Measurements from ENCODE around the gene RAI2.
A peak's percentile ranks its signal among the peaks of the same experiment; 100 is the strongest.
"Not testable (repeated sequence)": the region's sequence is repeated elsewhere in the genome, so short reads cannot be mapped to it uniquely, and the experiment has no call there.

Gene RAI2

DNA sequence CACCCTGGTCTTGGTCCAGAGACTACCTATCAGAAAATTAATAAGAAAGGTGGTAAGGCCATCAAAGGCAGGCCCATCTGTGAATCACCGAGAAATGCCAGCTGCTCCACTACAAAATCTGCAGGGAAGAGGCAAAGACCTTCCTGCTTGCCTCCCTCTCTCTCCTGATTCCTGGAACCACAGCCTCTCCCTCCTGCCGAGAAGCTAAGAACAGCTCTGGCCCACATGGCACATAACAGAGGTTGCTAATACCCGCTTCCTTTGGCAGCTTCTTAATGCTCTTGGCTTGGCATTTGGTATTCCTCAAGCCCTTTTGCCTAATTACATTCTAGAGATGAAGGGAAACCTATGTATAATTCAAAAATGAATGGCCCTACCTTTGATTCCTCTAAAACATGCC lies 32.9 kb downstream of the RAI2 start:
- no peak for DNase-seq

DNA sequence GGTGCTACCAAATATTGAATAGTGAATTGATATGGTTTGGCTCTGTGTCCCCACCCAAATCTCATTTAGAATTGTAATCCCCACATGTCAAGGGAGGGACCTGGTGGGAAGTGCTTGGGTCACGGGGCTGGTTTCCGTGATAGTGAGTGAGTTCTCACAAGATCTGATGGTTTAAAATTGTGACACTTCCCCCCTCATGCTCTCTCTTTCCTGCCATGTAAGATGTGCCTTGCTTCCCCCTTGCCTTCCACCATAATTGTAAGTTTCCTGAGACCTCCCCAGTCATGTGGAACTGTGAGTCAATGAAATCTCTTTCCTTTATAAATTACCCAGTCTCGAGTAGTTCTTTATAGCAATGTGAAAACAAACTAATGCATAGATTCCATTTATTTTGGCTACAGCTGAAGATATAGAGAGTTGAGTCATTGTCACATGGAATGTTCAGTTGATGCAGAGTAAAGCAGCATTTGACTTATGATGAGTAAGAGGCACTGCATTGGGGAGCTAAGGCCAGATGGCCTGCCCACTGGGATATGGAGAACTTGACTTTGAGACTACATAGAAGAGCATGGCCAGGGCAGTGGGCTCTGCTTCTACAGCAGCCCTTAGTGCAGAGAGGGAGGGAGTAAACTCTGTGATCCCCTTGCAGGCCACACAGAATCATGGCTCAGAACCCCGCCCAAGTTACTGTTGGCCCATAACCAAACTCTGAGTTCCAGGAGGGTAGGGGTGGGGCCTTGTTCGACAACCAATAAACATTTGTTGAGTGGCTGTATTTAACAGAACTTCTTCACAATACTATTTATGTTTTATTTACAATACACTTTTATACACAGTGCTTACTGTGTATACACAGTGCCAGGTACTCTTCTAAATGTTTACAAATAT lies 34.2 kb downstream of the RAI2 start:
- no peak for DNase-seq

DNA sequence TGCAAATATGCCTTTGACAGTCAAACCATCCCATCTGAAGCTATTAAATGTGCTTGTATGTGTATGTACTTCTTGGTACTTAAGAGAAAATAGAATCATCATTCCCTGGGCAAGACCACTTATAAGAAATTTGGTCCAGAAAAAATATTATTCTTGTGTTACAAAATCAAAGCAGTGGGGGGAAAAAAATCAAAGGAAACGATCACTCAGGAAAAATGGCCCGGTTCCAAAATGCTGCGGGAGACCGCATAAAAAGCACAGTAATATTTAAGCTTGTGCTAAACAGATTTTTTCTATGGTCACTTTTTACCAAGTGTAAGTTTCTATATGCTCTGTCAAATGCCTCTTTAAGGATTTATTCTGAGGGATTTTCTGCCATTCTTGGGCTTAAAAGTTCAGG lies 36.1 kb downstream of the RAI2 start:
- no peak for DNase-seq

- no peak for DNase-seq
Observed at GRCh38 chrX:17822351-17822750, 38.7 kb downstream of the RAI2 start.

GRCh38 chrX:17820100-17820499 lies 41.0 kb downstream of the RAI2 start:
- DNase-seq, result no peak

GRCh38 chrX:17818726-17819125 lies 42.4 kb downstream of the RAI2 start:
- no peak for DNase-seq

- DNase-seq, result no peak
Observed at GRCh38 chrX:17817251-17817650, 43.8 kb downstream of the RAI2 start.

GRCh38 chrX:17814557-17814956 lies 46.5 kb downstream of the RAI2 start:
- DNase-seq, result no peak

DNA sequence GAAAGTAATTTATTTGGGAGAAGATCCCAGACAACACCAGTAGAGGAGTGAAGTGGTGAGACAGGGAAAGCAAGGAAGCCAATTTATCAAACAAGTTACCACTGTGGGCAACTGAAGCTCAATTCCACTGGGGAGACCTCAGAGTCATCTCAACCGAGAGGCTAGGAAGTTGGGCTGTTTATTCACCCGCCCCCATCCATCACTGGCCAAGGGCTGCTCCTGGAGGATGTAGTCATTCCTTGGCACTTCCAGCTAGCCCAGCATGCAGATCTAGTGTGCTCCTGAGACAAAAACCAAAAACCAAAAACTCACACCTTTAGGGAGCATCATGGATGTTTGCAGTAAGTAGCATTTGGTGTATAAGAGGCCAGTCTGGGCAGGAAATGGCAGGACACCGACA lies 47.0 kb downstream of the RAI2 start:
- no peak for DNase-seq

- no peak for DNase-seq
Observed at GRCh38 chrX:17813277-17813676, 47.8 kb downstream of the RAI2 start.

DNA sequence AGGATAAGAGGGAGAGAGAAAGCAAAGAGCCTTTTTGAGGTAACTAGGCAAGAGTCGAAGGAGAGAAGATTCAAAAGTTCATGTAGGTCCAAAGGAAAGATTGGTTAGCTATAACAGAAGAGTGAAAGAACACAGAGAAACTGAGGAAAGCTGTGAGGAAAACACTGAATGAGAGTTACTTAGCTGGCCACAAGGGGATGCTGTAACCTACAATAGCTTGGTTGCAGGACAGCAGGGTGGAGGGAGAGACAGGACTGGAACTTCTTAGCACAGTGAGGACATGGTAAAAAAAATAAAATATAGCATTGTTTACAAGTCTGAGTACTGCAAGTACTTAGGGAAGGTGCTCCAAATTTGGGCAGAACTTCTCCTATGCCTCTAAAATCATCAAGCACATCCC lies 48.3 kb downstream of the RAI2 start:
- no peak for DNase-seq

DNA sequence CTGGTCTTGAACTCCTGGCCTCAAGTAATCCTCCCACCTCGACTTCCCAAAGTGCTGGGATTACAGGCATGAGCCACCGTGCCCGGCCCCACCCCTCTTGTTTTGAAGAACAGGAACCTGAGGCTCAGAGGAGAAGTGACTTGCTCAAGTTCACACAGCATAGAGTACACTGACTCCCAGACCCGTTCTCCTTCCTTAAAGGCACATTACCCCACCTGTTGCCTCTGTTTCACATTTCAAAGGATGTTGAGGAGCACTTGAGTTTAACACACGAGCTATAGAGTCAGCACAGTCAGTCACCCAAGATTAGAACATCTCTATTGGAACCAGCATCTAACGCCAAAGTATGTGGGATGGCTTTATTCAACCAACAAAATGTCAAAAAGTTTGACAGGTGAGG lies 51.1 kb downstream of the RAI2 start:
- DNase-seq, result peak; percentile 1 to 4

GRCh38 chrX:17809273-17809672 lies 51.8 kb downstream of the RAI2 start:
- DNase-seq, result no peak

- no peak for DNase-seq
Observed at GRCh38 chrX:17805120-17805519, 56.0 kb downstream of the RAI2 start.

DNA sequence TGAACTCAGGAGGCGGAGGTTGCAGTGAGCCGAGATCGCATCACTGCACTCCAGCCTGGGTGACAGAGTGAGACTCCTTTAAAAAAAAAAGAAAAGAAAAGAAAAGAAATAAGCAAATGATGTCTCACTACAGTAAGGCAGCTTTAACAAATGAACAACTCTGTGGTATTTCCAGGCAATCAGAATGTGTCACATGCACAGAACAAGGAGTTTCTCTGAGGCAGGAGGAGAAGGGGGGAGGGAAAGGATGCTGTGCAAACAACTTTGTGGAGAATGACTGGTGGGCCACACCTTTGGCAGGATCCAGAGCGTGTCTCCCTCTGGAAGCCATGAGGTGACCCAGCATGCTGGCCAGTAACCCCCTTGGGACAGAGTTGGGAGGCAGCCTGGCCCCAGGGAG lies 57.6 kb downstream of the RAI2 start:
- DNase-seq, result no peak

- DNase-seq, result no peak
Observed at GRCh38 chrX:17802756-17803155, 58.3 kb downstream of the RAI2 start.

DNA sequence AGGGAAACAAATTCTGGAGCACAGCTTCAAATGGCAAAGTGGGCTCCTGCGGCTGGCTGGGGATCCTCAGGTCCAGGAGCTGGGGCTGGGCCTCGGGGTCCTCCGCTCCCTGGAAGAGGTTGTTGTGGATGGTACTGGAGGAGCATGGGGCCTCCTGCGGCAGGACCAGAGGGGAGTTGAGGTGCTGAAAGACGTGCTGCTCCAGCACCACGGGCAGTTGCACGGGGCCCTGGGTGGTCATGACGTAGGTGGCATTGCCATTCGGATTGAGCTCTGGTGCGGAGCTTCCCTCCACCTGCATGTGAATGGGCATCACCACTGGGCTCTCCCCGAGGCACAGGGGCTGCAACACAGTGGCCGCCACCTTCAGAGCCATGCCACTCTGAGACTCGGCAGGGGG lies 59.7 kb downstream of the RAI2 start:
- no peak for DNase-seq

GRCh38 chrX:17798921-17799320 lies 62.2 kb downstream of the RAI2 start:
- DNase-seq, result peak in 1 of 2 donors; percentile 11

GRCh38 chrX:17792826-17793225 lies 68.3 kb downstream of the RAI2 start:
- DNase-seq, result no peak

DNA sequence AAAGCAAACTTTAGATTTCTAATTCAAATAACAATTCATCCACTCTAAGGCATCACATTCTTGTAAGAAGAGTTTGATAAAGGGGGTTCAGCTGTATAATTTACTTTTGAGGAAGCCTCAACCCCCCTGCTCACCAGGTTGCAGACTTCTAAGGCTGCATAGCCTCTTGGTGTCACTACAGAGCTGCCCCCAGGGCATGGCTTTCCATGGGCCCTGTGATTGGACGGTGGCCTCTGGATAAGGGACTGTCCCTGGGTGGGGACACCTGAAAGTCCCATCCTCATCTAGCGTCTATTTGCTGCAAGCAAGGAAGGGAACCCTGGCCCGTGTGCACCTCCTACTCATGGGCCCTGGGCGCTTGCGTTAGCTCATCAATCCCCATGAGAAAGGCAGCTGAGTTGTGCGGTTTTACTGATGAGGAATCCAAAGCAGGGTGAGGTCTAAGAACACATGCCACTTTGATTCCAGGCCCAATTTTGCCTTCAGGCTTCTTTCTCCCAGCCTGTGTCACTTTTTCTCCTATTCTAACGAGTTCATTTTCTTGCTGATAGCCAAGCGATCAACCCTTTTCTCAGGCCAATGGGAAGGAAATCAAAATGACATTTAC lies 72.0 kb downstream of the RAI2 start:
- no peak for DNase-seq

DNA sequence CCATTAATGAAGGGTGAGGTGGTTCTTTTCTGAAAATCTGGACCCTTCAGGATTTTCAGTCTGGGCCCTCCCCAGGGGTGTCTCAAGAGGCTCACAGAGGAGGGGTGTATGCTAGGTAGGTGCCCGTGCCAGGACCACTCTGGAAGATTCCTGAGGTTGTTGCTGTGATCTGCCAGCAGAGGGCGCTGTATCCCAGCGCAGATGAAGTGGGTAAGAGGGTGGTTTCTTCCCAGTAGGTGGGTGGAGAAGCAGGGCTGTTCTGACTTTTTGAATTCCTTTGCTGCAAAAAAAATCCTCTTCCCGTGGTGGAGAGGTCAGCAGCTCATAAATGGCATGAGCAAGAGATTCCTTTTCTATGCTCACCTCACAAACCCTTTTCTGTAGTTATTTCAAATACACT lies 72.7 kb downstream of the RAI2 start:
- peak; percentile 22 to 30 for DNase-seq

- DNase-seq, result no peak
Observed at GRCh38 chrX:17787557-17787956, 73.5 kb downstream of the RAI2 start.

DNA sequence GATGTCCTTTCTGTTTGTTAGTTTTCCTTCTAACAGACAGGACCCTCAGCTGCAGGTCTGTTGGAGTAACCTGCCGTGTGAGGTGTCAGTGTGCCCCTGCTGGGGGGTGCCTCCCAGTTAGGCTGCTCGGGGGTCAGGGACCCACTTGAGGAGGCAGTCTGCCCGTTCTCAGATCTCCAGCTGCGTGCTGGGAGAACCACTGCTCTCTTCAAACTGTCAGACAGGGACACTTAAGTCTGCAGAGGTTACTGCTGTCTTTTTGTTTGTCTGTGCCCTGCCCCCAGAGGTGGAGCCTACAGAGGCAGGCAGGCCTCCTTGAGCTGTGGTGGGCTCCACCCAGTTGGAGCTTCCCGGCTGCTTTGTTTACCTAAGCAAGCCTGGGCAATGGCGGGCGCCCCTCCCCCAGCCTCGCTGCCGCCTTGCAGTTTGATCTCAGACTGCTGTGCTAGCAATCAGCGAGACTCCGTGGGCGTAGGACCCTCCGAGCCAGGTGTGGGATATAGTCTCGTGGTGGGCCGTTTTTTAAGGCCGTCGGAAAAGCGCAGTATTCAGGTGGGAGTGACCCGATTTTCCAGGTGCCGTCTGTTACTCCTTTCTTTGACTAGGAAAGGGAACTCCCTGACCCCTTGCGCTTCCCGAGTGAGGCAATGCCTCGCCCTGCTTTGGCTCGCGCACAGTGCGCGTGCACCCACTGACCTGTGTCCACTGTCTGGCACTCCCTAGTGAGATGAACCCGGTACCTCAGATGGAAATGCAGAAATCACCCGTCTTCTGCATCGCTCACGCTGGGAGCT lies 74.3 kb downstream of the RAI2 start:
- not testable (repeated sequence) for DNase-seq

- DNase-seq, result no peak
Observed at GRCh38 chrX:17779434-17779833, 81.7 kb downstream of the RAI2 start.

Measured in inflammatory macrophage (primary cell).